Mesenteric fat pad (tissue), 1 donor: ENCODE results near the gene CDK5RAP2. TPM values are rescaled to one million over a fixed set of nuclear protein-coding genes. Genes with fewer than 3 reads are reported as not detected.

Experiments used
- DNase-seq: peaks from one replicate; pipeline ENCODE4 v3.0.0-alpha.2; 2020; ENCODE audit warnings: low spot score
- total RNA-seq: library from RNA; stranded (reverse); fragmentation: NEBNext Ultra II Directional; extraction: Animal tissue kit (Norgen Biotek cat#: 25700); gene quantifications from one replicate; pipeline ENCODE4 v1.2.1, GENCODE V29; 2021
- donor health status: DM: yes; HTN: yes; CAD: no.

CDK5RAP2 gene
- total RNA-seq, 1 donor from 2014 or later: 42.3 TPM

GRCh38 chr9:120408680-120409258 lies 171.2 kb downstream of the CDK5RAP2 start:
- no peak for DNase-seq

DNA sequence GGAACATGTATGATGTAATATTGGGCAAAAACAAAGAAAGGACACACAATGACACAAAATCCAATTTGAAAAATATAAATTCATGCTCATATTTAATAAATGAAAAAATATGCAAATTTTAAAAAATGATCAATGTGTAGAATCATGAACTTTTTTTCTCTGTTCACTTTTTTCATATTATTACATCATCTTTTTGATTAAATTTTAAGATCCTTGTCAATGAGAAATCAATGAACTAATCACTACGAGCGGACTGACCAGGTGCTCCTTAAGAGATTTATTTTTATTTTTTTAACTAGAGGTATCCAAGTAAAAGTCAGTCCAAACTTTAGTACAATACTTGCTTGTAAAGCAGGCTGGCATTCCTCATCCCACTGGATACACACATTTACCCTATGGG lies 174.1 kb downstream of the CDK5RAP2 start:
- no peak for DNase-seq

DNA sequence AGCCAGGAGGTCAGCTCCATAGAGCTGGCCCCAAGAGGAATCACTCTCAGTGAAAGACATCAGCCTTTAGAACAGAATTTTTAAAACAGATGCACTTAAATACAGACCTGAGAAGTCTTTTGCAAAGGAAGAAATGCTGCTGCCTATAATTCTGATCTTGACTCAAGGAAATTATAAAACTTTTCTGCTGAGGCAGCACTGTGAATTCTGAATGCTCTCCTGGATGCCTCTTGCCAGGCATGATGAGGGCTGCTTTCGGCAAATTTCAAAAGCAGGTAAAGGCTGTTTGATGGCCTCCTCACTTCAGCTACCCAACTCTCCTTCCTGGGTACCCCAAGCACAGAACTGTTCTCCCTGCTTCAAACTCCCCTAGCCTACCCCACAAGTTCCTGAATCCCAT lies 174.8 kb downstream of the CDK5RAP2 start:
- DNase-seq: no peak

DNA sequence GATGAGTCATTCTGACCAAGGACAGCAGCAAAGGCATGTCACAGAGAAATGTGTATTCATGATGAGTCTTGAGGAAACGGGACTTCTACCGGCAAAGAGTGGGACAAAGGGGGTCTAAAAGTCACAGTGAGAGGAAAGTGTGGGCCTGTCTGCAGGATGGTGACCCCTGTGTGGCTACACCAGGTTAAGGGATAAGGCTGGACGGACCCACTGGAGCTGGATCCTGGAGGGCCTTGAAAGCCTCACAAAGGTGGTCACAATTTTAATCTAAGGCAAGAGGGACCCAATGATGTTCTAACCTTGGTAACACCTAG lies 176.5 kb downstream of the CDK5RAP2 start:
- DNase-seq: no peak

DNA sequence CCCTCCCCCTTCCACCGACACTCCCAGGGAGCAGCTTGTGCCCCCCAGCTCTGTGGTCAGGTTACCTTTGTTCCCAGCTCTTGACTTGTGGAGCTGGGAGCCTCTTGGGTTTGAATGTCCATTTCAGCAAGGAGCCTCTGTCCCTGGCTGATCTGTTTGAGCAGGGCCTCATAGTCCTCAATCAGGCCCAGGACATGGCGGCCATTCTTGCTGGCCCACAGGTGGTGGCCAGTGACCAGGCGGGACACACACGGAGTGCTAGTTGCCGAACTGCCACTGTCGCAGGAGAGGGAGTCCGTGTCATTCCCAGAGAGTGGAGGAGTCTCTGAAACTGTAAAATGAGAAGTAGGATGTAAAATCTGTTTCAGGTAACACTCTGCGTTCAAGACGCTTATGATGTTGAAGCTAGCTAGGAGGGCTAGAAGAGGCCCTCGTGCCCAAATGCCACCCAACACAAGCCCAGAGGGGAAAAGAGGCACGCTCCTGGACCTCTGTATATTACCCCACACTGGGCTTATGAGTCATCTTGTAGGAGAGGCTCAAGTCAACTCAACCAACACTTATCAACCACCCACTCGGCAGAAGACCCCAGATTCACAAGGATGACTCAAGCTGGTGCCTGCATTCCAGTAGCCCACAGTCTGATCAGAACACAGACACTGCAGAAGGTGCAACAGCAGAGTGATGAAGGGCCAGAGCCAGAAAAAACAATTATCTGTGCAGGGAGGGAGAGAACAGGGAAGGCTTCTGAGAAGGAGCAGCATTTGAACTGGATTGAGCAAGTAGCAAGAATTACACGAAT lies 177.0 kb downstream of the CDK5RAP2 start:
- DNase-seq: no peak

GRCh38 chr9:120399940-120400339 lies 180.0 kb downstream of the CDK5RAP2 start:
- DNase-seq: no peak

- DNase-seq: no peak
Measured at GRCh38 chr9:120398286-120398685, 181.7 kb downstream of the CDK5RAP2 start.

DNA sequence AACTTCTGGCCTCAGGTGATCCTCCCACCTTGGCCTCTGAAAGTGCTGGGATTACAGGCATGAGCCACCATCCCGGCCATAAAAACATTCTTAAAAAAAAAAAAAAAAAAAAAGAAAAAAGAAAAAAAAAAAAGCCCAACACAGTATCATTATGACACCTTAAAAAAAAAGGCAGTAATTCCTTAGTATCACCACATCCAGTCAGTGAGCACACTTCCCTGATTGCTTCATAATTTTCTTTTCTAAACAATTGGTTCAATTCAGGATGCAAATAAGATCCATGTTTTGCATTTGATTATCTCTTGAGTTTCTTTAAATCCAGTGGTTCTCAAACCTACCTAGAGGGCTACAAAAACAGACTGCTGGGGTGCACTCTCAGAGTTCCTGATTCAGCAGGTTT lies 182.5 kb downstream of the CDK5RAP2 start:
- no peak for DNase-seq

DNA sequence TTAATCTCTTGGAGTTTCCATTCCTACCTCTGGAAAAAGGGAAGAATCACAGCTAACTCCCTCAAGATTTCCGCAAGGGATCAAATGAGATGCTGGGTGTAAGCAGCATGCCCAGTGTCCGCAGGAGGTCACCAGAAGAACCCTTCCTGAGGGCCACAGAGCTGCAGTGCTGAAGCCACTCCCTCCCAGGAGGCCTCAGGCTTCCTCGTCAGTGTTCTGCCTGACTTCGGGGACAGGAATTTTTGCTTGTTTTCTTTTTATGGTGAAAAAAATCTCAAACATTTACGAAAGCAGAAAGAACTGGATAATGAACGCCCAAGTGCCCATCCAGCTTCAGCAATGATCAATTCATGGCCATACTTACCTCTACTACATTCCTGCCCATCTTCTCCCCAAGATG lies 183.0 kb downstream of the CDK5RAP2 start:
- peak; percentile 11 for DNase-seq

DNA sequence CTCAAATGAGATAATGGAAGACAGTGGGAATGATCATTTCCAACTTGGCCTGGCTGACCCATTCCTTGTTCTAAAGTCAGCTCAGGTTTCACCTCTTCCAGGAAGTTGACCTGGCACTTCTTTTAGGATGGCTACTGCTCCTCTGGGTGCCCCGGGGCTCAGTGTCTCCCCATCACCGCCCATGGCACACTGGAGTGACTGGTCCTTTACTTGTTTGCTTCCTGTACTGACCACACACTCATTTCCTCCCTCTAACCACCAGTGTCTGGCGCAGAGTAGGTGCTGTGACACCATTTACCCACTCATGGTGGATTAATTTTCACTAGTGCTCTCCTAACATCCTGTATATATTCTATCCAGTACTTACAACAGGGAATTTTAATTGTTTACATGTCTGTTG lies 183.5 kb downstream of the CDK5RAP2 start:
- peak; percentile 37 for DNase-seq

DNA sequence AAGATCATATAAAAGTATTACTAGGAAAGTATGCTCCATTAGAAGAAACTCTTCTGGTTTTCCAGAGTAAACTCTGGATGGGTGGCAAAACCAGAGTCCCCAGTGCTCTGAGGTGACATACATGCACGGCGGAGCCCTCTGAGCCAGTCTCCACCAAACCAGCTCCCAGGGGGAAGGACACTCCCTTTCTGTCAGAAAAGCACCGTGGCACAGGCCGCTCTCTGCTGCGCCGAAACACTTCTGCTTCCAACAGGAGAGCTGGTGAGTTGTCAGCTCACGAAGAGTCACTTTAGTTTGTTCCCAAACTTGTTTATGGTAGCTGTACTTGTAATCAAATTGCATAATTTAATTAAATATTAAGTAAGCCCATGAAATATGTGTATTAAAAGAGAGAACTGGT lies 184.6 kb downstream of the CDK5RAP2 start:
- DNase-seq: peak; percentile 49

DNA sequence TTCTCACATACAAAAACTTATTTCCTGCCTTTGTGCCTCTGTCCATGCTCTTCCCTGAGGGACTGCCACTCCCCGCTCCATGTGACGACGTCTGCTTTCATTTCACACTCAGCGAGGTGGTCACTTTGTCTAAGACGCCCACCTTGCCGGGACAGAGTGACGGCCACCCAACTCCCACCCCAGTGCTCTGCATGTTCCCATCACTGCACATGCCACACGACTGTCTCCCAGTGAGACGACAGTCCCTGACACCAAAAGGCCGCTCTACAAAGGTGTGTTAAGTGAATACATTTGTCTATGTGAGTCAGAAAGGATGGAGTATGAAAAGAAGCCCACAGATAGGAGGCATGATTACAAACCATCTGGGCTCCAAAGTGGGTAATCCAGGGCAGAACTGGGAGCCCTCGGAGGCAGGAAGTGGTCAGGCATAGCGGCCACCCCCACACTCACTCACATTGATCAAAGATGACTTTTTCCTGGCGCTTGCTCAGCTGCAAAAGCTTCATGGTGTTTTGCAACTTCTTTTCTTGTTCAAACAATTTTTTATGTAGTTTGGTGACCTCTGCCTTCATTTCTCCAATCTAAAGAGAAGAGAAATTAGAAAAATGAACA lies 185.8 kb downstream of the CDK5RAP2 start:
- DNase-seq: peak; percentile 30

DNA sequence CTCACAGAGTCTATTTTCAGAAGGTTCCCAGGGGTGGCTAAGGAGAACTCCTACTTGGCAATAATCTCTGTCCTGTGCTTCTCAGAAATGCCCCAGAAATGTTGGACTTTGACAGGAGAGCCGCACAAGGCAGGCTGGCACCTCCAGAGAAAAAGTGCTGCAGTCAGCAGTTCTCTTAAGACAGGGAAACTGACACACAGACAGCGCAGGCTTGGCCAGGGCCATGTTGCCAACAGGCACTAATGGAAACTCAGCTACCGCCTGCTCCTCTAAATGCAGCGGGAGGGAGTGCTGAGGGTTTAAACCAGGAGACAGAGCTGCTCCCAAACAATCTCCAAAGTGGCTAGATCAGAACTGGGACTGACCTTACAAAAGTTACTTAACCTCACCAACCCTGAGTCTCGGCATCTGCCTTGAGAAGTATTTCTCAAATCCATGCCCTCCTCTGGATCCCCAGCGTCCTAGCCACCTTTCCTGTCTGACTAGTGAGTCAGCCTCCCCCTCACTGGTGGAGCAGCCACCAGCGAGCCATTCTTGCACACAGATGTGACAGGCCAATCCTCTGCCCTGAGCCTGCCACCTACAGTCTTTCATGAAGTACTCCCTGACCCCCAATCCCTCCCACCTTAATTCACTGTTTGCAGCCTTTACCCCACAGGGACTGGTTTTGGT lies 186.4 kb downstream of the CDK5RAP2 start:
- DNase-seq: peak; percentile 79

DNA sequence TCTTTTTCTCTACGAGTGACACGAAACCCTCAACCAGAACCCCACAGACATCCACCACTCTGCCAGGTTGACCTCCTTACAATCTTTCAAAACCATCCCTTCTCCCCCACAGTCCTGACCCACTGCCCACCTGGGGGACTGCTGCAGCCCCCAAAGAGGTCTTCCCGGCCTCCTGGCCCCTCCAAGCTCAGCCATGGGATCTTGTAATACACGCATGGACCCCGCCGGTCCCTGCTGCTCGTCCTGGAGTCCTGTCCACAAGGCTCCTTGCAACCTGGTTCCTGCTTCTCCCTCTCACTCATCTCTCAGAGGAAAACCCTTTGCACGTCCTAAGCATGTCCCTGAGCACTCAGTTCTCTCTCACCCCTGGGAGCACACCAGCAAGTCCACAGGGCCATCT lies 187.3 kb downstream of the CDK5RAP2 start:
- DNase-seq: peak; percentile 83

DNA sequence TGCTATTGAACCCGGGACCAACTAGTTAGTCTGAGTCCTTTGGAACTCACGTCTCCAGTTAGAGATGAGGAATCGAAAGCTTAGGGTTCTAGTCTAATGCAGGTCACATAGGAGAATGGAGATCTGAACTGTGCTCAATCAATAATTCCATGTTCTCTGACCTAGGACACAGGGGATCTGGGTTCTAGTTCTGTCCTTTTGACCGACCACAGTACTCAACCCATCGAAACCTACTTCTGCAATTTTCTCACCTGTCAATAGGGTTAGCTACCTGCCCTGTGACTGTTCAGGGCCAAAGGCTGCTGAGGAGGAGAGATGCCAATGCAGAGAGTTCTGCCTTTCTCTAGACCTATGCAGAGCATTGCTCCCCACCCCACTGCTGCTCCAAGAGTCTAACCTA lies 187.7 kb downstream of the CDK5RAP2 start:
- DNase-seq: no peak

DNA sequence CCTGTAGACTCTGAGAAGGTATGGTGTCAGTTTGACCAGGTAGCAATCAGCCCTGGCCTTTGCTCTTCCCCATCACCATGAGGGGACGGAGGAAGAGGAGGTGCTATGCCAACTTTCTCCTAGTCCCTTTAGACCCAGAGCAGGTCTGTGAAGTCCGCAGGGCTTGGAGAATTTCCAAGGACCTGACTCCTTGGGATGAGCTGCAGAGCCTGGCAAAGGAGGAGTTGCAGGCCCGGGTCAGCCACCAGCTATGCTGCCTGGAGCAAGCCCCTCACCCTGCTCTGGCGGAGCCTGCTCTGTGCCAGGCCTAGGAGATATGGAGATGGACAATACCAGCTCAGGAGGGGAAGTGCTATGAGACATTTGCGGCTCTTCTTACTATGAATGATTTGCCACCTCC lies 188.3 kb downstream of the CDK5RAP2 start:
- no peak for DNase-seq

- no peak for DNase-seq
Measured at GRCh38 chr9:120390637-120391190, 189.3 kb downstream of the CDK5RAP2 start.

GRCh38 chr9:120389867-120390266 lies 190.1 kb downstream of the CDK5RAP2 start:
- peak; percentile 41 for DNase-seq

- DNase-seq: no peak
Measured at GRCh38 chr9:120389300-120389699, 190.7 kb downstream of the CDK5RAP2 start.

GRCh38 chr9:120388003-120388855 lies 191.7 kb downstream of the CDK5RAP2 start:
- DNase-seq: peak; percentile 83
